GM23338 (cell line): Measurements from ENCODE around the gene LMO2. TPM values are rescaled to one million over a fixed set of nuclear protein-coding genes. Genes with fewer than 3 reads are reported as not detected.

Experiments
- ATAC-seq: fragments of 200-7000 bp; cut with Tn5 transposase; 3 replicates; pipeline ENCODE4 v1.9.1; 2020
- DNase-seq: peaks from one replicate; pipeline ENCODE4 v3.0.0-alpha.2; 2015; ENCODE audit warnings: low spot score
- H2AFZ ChIP-seq: fragments of 200-600 bp; sonication (generic); 2 replicates; pipeline ENCODE4 v1.8.0; 2016; ENCODE audit warnings: antibody characterized with exemption, mild to moderate bottlenecking, moderate library complexity
- H3F3A ChIP-seq: fragments of 200-600 bp; sonication (generic); replicated peaks from 2 replicates; pipeline ENCODE4 v1.8.0; 2017; ENCODE audit warnings: antibody characterized with exemption, mixed run types, low read depth
- H3K27ac ChIP-seq: fragments of 200-600 bp; sonication (generic); 2 replicates; pipeline ENCODE4 v1.6.1; 2016; ENCODE audit warnings: low read depth
- H3K27me3 ChIP-seq: fragments of 200-600 bp; sonication (generic); 2 replicates; pipeline ENCODE4 v1.8.0; 2016; ENCODE audit warnings: mild to moderate bottlenecking, mixed run types, moderate library complexity; ENCODE audit not compliant: insufficient read depth
- H3K36me3 ChIP-seq: fragments of 200-600 bp; sonication (generic); 2 replicates; pipeline ENCODE4 v1.8.0; 2016; ENCODE audit warnings: mild to moderate bottlenecking; ENCODE audit not compliant: insufficient read depth
- H3K4me1 ChIP-seq: fragments of 200-600 bp; sonication (generic); 2 replicates; pipeline ENCODE4 v1.8.0; 2016; ENCODE audit warnings: mild to moderate bottlenecking, moderate library complexity; ENCODE audit not compliant: insufficient read depth
- H3K4me2 ChIP-seq: fragments of 200-600 bp; sonication (generic); 2 replicates; pipeline ENCODE4 v1.7.1; 2017; ENCODE audit warnings: mixed run types
- H3K4me3 ChIP-seq: fragments of 200-600 bp; sonication (generic); 2 replicates; pipeline ENCODE4 v1.6.1; 2016; ENCODE audit warnings: mixed run types
- H3K79me2 ChIP-seq: fragments of 200-600 bp; sonication (generic); replicated peaks from 2 replicates; pipeline ENCODE4 v1.8.0; 2017; ENCODE audit warnings: mild to moderate bottlenecking; ENCODE audit not compliant: insufficient read depth
- H3K9me2 ChIP-seq: fragments of 200-600 bp; sonication (generic); 2 replicates; pipeline ENCODE4 v1.8.0; 2017; ENCODE audit not compliant: insufficient read depth
- H4K20me1 ChIP-seq: fragments of 200-600 bp; sonication (generic); replicated peaks from 2 replicates; pipeline ENCODE4 v1.8.0; 2017; ENCODE audit warnings: mild to moderate bottlenecking; ENCODE audit not compliant: insufficient read depth
- H3K27ac Mint-ChIP-seq: 2 replicates; pipeline ENCODE4 v1.8.0; 2020; ENCODE audit warnings: inconsistent platforms, mild to moderate bottlenecking, moderate library complexity, mixed read lengths
- H3K27me3 Mint-ChIP-seq: 3 replicates; pipeline ENCODE4 v1.8.0; 2022; ENCODE audit warnings: low read depth, mild to moderate bottlenecking, moderate library complexity, mixed read lengths, inconsistent platforms; ENCODE audit not compliant: insufficient read depth, poor library complexity
- H3K36me3 Mint-ChIP-seq: 3 replicates; pipeline ENCODE4 v1.8.0; 2021; ENCODE audit warnings: low read depth, mild to moderate bottlenecking, inconsistent platforms, moderate library complexity, mixed read lengths
- H3K4me1 Mint-ChIP-seq: 3 replicates; pipeline ENCODE4 v1.8.0; 2020; ENCODE audit warnings: mild to moderate bottlenecking, inconsistent platforms, mixed read lengths
- H3K4me3 Mint-ChIP-seq: 3 replicates; pipeline ENCODE4 v1.8.0; 2021; ENCODE audit warnings: moderate library complexity, mild to moderate bottlenecking, inconsistent platforms, mixed read lengths
- H3K9me3 Mint-ChIP-seq: 3 replicates; pipeline ENCODE4 v1.8.0; 2020; ENCODE audit warnings: moderate library complexity, mild to moderate bottlenecking, inconsistent platforms, mixed read lengths
- CREB1 ChIP-seq: fragments of 250-450 bp; sonication (Bioruptor Pico); IDR thresholded peaks from 2 replicates; pipeline ENCODE4 v1.5.0; 2020; ENCODE audit warnings: low read depth, mild to moderate bottlenecking, moderate library complexity
- CTCF ChIP-seq, 2 experiments: fragments of 200-600 bp in 1 of 2; sonication (generic) in 1 of 2; conservative IDR thresholded peaks; 2 replicates each; pipeline versions ENCODE4 v1.5.1 to v1.6.1; 2016 to 2017; ENCODE audit warnings: antibody characterized with exemption in 2 of 2, low read depth in 2 of 2, mild to moderate bottlenecking in 2 of 2, moderate library complexity in 1 of 2
- EZH2 ChIP-seq: fragments of 200-600 bp; sonication (generic); IDR thresholded peaks from one replicate; pipeline ENCODE4 v1.8.0; 2017; ENCODE audit warnings: antibody characterized with exemption, mild to moderate bottlenecking, low read depth; ENCODE audit not compliant: unreplicated experiment
- NANOG ChIP-seq: IDR thresholded peaks from 2 replicates; pipeline ENCODE4 v1.6.1; 2016; ENCODE audit warnings: antibody characterized with exemption, borderline replicate concordance
- STAT1 ChIP-seq: IDR thresholded peaks from one replicate; pipeline ENCODE4 v1.6.1; 2016; ENCODE audit warnings: antibody characterized with exemption; ENCODE audit not compliant: unreplicated experiment
- ZNF114 ChIP-seq: fragments of 250-450 bp; sonication (Bioruptor Pico); IDR thresholded peaks from 2 replicates; pipeline ENCODE4 v1.5.0; 2020; ENCODE audit warnings: mild to moderate bottlenecking, moderate library complexity
- ZNF331 ChIP-seq: fragments of 250-450 bp; sonication (Bioruptor Pico); IDR thresholded peaks from 2 replicates; pipeline ENCODE4 v1.5.0; 2020; ENCODE audit warnings: low read depth, mild to moderate bottlenecking, moderate library complexity
- polyA plus RNA-seq: library from polyadenylated mRNA; unstranded; fragments of >200 nt; fragmentation: Nextera tagmentation; extraction: Ambion mirVana; gene quantifications from 2 replicates; pipeline ENCODE4 v1.2.1, GENCODE V29; 2016
- total RNA-seq: library from RNA; depleted of rRNA; stranded (reverse); fragments of >200 nt; shearing (Covaris generic); gene quantifications from 2 replicates; pipeline ENCODE4 v1.2.3, GENCODE V29; 2014
- TF ChIP-seq, protein P1 (sequence below): IDR thresholded peaks from one replicate; pipeline ENCODE4 v1.6.1; 2018; ENCODE audit warnings: antibody characterized with exemption; ENCODE audit not compliant: unreplicated experiment

Gene LMO2
- total and polyA plus RNA-seq, 2 experiments from 2014 or later, result 1.4 to 3.1 TPM

GRCh38 chr11:33844236-33844635 is 47.6 kb downstream of the LMO2 start:
- H2AFZ ChIP-seq, result no peak overlapping the region; the same call in 1 of the 2 replicates
- H3K4me3 ChIP-seq, result no peak overlapping the region
- peaks cover 5% of the 10 kb centered on the region; the same call in 1 of the 2 replicates for H3K9me2 ChIP-seq
- H3K9me3 Mint-ChIP-seq, result no peaks in the 10 kb centered on the region
- peaks cover 11% of the 10 kb centered on the region for H3K27me3 Mint-ChIP-seq
- TF ChIP-seq CREB1, result no peak
- no peak for TF ChIP-seq NANOG
- no peak for TF ChIP-seq CTCF (conservative IDR thresholded peaks at IDR 0.05; ENCODE audit: low read depth in 2 of 2)
- no peak for TF ChIP-seq STAT1
- DNase-seq (no peak), ATAC-seq (no peak)
- peaks cover 6% of the 10 kb centered on the region; the same call in 1 of the 2 replicates for H3K4me1 ChIP-seq
- H3K4me3 Mint-ChIP-seq, result no peak overlapping the region
- H3F3A ChIP-seq, result no peaks in the 10 kb centered on the region
- H3K27me3 ChIP-seq, result no peaks in the 10 kb centered on the region
- H3K27ac ChIP-seq, result no peak overlapping the region
- no peak overlapping the region for H3K4me2 ChIP-seq
- no peaks in the 10 kb centered on the region for H4K20me1 ChIP-seq
- H3K27ac Mint-ChIP-seq, result no peak overlapping the region
- no peaks in the 10 kb centered on the region; the same call in 2 of the 3 replicates for H3K4me1 Mint-ChIP-seq
- no peaks in the 10 kb centered on the region for H3K36me3 ChIP-seq
- no peaks in the 10 kb centered on the region for H3K36me3 Mint-ChIP-seq
- no peaks in the 10 kb centered on the region for H3K79me2 ChIP-seq

DNA sequence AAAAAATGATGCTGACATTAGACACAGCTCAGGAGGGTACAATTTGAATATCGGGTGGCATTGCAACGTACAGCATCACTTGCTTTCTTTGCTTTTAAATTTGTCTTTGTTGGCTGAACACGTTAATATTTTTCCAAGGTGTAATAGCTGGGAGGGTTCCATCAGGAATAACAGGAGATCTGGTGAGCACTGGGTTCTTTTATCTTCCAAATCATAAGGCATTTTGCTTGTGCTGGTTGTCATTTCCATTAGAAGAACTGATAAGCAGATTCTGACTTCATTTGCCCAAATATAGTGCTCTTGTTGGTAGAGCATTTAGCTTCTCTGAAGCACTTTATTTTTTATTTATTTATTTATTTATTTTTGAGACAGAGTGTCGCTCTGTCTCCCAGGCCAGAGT is 48.9 kb downstream of the LMO2 start:
- ATAC-seq (no peak), DNase-seq (no peak)
- H3K4me3 Mint-ChIP-seq, result no peak overlapping the region
- peaks cover 7% of the 10 kb centered on the region for H3K27me3 Mint-ChIP-seq
- Histone ChIP-seq H3K27me3 (no peaks in the 10 kb centered on the region), H3K36me3 (no peaks in the 10 kb centered on the region), H3K4me1 (peaks cover 6% of the 10 kb centered on the region; the same call in 1 of the 2 replicates), H3K9me2 (peaks cover under 1% of the 10 kb centered on the region; the same call in 1 of the 2 replicates), H4K20me1 (no peaks in the 10 kb centered on the region), H3F3A (no peaks in the 10 kb centered on the region), H3K79me2 (no peaks in the 10 kb centered on the region), H3K4me3 (no peak overlapping the region), H3K27ac (no peak overlapping the region), H3K4me2 (no peak overlapping the region), H2AFZ (no peak overlapping the region)
- no peak overlapping the region for H3K27ac Mint-ChIP-seq
- H3K4me1 Mint-ChIP-seq, result no peaks in the 10 kb centered on the region
- H3K9me3 Mint-ChIP-seq, result no peaks in the 10 kb centered on the region
- TF ChIP-seq ZNF331, result no peak
- TF ChIP-seq, protein P1, sequence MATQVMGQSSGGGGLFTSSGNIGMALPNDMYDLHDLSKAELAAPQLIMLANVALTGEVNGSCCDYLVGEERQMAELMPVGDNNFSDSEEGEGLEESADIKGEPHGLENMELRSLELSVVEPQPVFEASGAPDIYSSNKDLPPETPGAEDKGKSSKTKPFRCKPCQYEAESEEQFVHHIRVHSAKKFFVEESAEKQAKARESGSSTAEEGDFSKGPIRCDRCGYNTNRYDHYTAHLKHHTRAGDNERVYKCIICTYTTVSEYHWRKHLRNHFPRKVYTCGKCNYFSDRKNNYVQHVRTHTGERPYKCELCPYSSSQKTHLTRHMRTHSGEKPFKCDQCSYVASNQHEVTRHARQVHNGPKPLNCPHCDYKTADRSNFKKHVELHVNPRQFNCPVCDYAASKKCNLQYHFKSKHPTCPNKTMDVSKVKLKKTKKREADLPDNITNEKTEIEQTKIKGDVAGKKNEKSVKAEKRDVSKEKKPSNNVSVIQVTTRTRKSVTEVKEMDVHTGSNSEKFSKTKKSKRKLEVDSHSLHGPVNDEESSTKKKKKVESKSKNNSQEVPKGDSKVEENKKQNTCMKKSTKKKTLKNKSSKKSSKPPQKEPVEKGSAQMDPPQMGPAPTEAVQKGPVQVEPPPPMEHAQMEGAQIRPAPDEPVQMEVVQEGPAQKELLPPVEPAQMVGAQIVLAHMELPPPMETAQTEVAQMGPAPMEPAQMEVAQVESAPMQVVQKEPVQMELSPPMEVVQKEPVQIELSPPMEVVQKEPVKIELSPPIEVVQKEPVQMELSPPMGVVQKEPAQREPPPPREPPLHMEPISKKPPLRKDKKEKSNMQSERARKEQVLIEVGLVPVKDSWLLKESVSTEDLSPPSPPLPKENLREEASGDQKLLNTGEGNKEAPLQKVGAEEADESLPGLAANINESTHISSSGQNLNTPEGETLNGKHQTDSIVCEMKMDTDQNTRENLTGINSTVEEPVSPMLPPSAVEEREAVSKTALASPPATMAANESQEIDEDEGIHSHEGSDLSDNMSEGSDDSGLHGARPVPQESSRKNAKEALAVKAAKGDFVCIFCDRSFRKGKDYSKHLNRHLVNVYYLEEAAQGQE, result no peak
- no peak for TF ChIP-seq EZH2
- no peak for TF ChIP-seq STAT1
- no peak for TF ChIP-seq CTCF (conservative IDR thresholded peaks at IDR 0.05; ENCODE audit: low read depth in 2 of 2)
- TF ChIP-seq ZNF114, result no peak
- no peaks in the 10 kb centered on the region for H3K36me3 Mint-ChIP-seq
